OCI-LY1 (cell line): Measurements from ENCODE around the gene BRD3OS.

Source experiments
- H2AFZ ChIP-seq: fragments of 200-600 bp; sonication (generic), shearing (Covaris generic); 2 replicates; pipeline ENCODE4 v1.6.0; 2014; ENCODE audit warnings: antibody characterized with exemption, mild to moderate bottlenecking, low read length
- H3F3A ChIP-seq: fragments of 200-600 bp; sonication (generic), shearing (Covaris generic); 2 replicates; pipeline ENCODE4 v1.6.0; 2014; ENCODE audit warnings: mild to moderate bottlenecking, antibody characterized with exemption, low read length, moderate library complexity; ENCODE audit not compliant: insufficient read depth
- H3K27ac ChIP-seq: fragments of 200-600 bp; sonication (generic); 2 replicates; pipeline ENCODE4 v1.5.1; 2014; ENCODE audit warnings: low read length, mixed run types, mild to moderate bottlenecking, low read depth; ENCODE audit not compliant: poor library complexity, severe bottlenecking
- H3K27me3 ChIP-seq: fragments of 200-600 bp; sonication (generic); 2 replicates; pipeline ENCODE4 v1.6.0; 2014; ENCODE audit warnings: antibody characterized with exemption, mild to moderate bottlenecking, low read length, moderate library complexity; ENCODE audit not compliant: insufficient read depth
- H3K36me3 ChIP-seq: fragments of 200-600 bp; sonication (generic); 2 replicates; pipeline ENCODE4 v1.6.1; 2014; ENCODE audit warnings: mild to moderate bottlenecking, antibody characterized with exemption, low read length, moderate library complexity, mixed read lengths; ENCODE audit not compliant: insufficient read depth
- H3K4me1 ChIP-seq: fragments of 200-600 bp; sonication (generic); 2 replicates; pipeline ENCODE4 v1.5.1; 2014; ENCODE audit warnings: mild to moderate bottlenecking, low read length, moderate library complexity; ENCODE audit not compliant: insufficient read depth, severe bottlenecking
- H3K4me2 ChIP-seq: fragments of 200-600 bp; sonication (generic), shearing (Covaris generic); 2 replicates; pipeline ENCODE4 v1.6.1; 2014; ENCODE audit warnings: low read length
- H3K4me3 ChIP-seq: fragments of 200-600 bp; sonication (generic); 2 replicates; pipeline ENCODE4 v1.5.1; 2014; ENCODE audit warnings: low read length, low read depth, mild to moderate bottlenecking, mixed read lengths; ENCODE audit not compliant: poor library complexity, severe bottlenecking
- H3K79me2 ChIP-seq: fragments of 200-600 bp; shearing (Covaris generic); 2 replicates; pipeline ENCODE4 v1.6.1; 2016; ENCODE audit warnings: mixed run types, low read length, mixed read lengths; ENCODE audit not compliant: insufficient read depth
- H3K9ac ChIP-seq: fragments of 200-600 bp; sonication (generic), shearing (Covaris generic); 2 replicates; pipeline ENCODE4 v1.6.1; 2014; ENCODE audit warnings: mild to moderate bottlenecking, low read length, mixed read lengths
- H3K9me2 ChIP-seq: fragments of 200-600 bp; sonication (generic), shearing (Covaris generic); 2 replicates; pipeline ENCODE4 v1.6.1; 2014; ENCODE audit warnings: low read depth, mild to moderate bottlenecking, low read length, mixed read lengths
- H3K9me3 ChIP-seq: fragments of 200-600 bp; shearing (Covaris generic); 2 replicates; pipeline ENCODE4 v1.6.1; 2014; ENCODE audit warnings: low read length, mixed read lengths
- H4K20me1 ChIP-seq: fragments of 200-600 bp; sonication (generic), shearing (Covaris generic); 2 replicates; pipeline ENCODE4 v1.6.0; 2016; ENCODE audit warnings: mild to moderate bottlenecking, low read length; ENCODE audit not compliant: insufficient read depth
- EZH2 ChIP-seq: fragments of 200-600 bp; sonication (generic), shearing (Covaris generic); IDR thresholded peaks from 2 replicates; pipeline ENCODE4 v1.8.0; 2017; ENCODE audit warnings: borderline replicate concordance, mixed run types, mild to moderate bottlenecking, antibody characterized with exemption, low read length, moderate library complexity, mixed read lengths
- TF ChIP-seq, protein P1 (sequence below): fragments of 200-600 bp; sonication (generic), shearing (Covaris generic); IDR thresholded peaks from 2 replicates; pipeline ENCODE4 v1.5.1; 2017; ENCODE audit warnings: mild to moderate bottlenecking, antibody characterized with exemption, low read length, moderate library complexity, mixed read lengths

Gene BRD3OS

GRCh38 chr9:133982971-133983720, 42.1 kb upstream of the BRD3OS start:
- Histone ChIP-seq H3K4me3 (no peak overlapping the region), H3K27me3 (peaks cover 10% of the 10 kb centered on the region; the same call in 1 of the 2 replicates), H3K9me3 (no peaks in the 10 kb centered on the region), H3K4me1 (no peaks in the 10 kb centered on the region), H3K79me2 (no peaks in the 10 kb centered on the region), H4K20me1 (no peaks in the 10 kb centered on the region), H3K9me2 (no peaks in the 10 kb centered on the region), H3K27ac (no peak overlapping the region), H2AFZ (no peak overlapping the region), H3F3A (no peaks in the 10 kb centered on the region), H3K9ac (no peak overlapping the region), H3K36me3 (no peaks in the 10 kb centered on the region), H3K4me2 (no peak overlapping the region)
- no peak for TF ChIP-seq EZH2
- TF ChIP-seq, protein P1, sequence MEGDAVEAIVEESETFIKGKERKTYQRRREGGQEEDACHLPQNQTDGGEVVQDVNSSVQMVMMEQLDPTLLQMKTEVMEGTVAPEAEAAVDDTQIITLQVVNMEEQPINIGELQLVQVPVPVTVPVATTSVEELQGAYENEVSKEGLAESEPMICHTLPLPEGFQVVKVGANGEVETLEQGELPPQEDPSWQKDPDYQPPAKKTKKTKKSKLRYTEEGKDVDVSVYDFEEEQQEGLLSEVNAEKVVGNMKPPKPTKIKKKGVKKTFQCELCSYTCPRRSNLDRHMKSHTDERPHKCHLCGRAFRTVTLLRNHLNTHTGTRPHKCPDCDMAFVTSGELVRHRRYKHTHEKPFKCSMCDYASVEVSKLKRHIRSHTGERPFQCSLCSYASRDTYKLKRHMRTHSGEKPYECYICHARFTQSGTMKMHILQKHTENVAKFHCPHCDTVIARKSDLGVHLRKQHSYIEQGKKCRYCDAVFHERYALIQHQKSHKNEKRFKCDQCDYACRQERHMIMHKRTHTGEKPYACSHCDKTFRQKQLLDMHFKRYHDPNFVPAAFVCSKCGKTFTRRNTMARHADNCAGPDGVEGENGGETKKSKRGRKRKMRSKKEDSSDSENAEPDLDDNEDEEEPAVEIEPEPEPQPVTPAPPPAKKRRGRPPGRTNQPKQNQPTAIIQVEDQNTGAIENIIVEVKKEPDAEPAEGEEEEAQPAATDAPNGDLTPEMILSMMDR: no peak

GRCh38 chr9:133986061-133986460, 39.2 kb upstream of the BRD3OS start:
- no peak overlapping the region for H3K4me3 ChIP-seq
- H3K9me3 ChIP-seq: no peaks in the 10 kb centered on the region
- no peaks in the 10 kb centered on the region for H4K20me1 ChIP-seq
- H3K9me2 ChIP-seq: no peaks in the 10 kb centered on the region
- H3F3A ChIP-seq: no peaks in the 10 kb centered on the region
- H3K4me2 ChIP-seq: no peak overlapping the region
- H3K79me2 ChIP-seq: no peaks in the 10 kb centered on the region
- H3K4me1 ChIP-seq: no peaks in the 10 kb centered on the region
- TF ChIP-seq, protein P1: no peak
- TF ChIP-seq EZH2: no peak
- H3K9ac ChIP-seq: no peak overlapping the region
- H3K27ac ChIP-seq: no peak overlapping the region
- no peaks in the 10 kb centered on the region for H3K27me3 ChIP-seq
- H3K36me3 ChIP-seq: no peaks in the 10 kb centered on the region
- no peak overlapping the region for H2AFZ ChIP-seq

DNA sequence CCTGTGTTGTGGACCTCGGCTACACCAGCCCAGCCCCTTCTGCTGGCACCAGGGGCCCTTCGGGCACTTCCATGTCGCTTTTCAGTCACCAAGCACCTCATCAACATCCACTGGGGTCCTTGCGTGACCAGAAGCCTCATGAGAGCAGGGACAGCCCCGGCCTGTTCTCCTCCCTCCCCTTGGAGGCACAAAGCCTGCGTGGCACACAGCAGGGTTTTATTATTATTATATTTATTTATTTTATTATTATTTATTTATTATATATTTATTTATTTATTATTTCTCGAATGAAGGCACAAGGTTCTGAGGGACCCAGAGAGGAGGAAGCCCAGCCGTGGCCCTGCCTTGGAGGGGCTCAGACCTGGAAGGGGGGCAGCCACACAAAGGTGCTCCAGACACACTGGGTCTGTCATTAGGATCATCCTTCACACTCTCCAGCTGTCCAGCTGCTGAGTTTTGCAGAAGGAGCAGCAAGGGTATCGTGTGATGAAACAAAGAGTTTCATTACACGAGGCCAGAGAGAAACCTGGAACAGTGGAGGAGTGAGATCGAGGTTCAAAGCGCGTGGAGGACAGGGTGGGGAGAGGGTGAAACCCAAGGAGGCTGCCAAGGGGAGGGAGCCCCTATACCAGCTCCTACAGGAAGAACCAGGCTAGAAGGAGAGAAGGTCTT, 38.4 kb upstream of the BRD3OS start:
- H3K4me3 ChIP-seq: no peak overlapping the region

More for the DNA sequence above, 38.4 kb upstream of the BRD3OS start:
- Histone ChIP-seq H3K79me2 (no peaks in the 10 kb centered on the region), H3K9me3 (no peaks in the 10 kb centered on the region), H3F3A (no peaks in the 10 kb centered on the region), H4K20me1 (no peaks in the 10 kb centered on the region), H3K9me2 (no peaks in the 10 kb centered on the region), H3K4me2 (no peak overlapping the region), H3K9ac (no peak overlapping the region), H3K27me3 (no peaks in the 10 kb centered on the region), H3K4me1 (no peaks in the 10 kb centered on the region), H3K36me3 (no peaks in the 10 kb centered on the region), H3K27ac (no peak overlapping the region), H2AFZ (no peak overlapping the region)
- TF ChIP-seq, protein P1: no peak
- TF ChIP-seq EZH2: no peak
